WTC11 (cell line): ENCODE results near the gene MECR. TPM values are rescaled to one million over a fixed set of nuclear protein-coding genes. Genes with fewer than 3 reads are reported as not detected.

Experiments used
- ATAC-seq: fragments of 200-7000 bp; cut with Tn5 transposase; 2 replicates; pipeline ENCODE4 v1.10.0; 2021; ENCODE audit warnings: mild to moderate bottlenecking, moderate library complexity
- CTCF ChIA-PET: fragments of 300-600 bp; sonication (Branson Sonifier 250); formaldehyde crosslinking; loops from one replicate; lab custom pipeline; 2021; ENCODE audit warnings: antibody characterized with exemption; lab: Charles Lee
- POLR2A ChIA-PET: fragments of 350-600 bp; sonication (Branson Sonifier 250); formaldehyde crosslinking; loops from one replicate; lab custom pipeline; 2021; ENCODE audit warnings: antibody characterized with exemption; lab: Charles Lee
- DNase-seq: peaks from one replicate; pipeline ENCODE4 v3.0.0; 2021; ENCODE audit warnings: low spot score
- H3K27ac Mint-ChIP-seq: 2 replicates; pipeline ENCODE4 v1.8.0; 2021; ENCODE audit warnings: mixed read lengths
- H3K27me3 Mint-ChIP-seq: 2 replicates; pipeline ENCODE4 v1.8.0; 2021; ENCODE audit warnings: low read depth, mild to moderate bottlenecking, moderate library complexity, mixed read lengths
- H3K36me3 Mint-ChIP-seq: 2 replicates; pipeline ENCODE4 v1.8.0; 2021; ENCODE audit warnings: mixed read lengths
- H3K4me1 Mint-ChIP-seq: 2 replicates; pipeline ENCODE4 v1.8.0; 2022; ENCODE audit warnings: mixed read lengths
- H3K4me3 Mint-ChIP-seq: 2 replicates; pipeline ENCODE4 v1.8.0; 2021; ENCODE audit warnings: mild to moderate bottlenecking, moderate library complexity, mixed read lengths
- H3K9me3 Mint-ChIP-seq: 2 replicates; pipeline ENCODE4 v1.8.0; 2021; ENCODE audit warnings: mixed read lengths
- AFF4 ChIP-seq: sonication (generic); formaldehyde crosslinking; IDR thresholded peaks from 2 replicates; pipeline ENCODE4 v1.8.1; 2023; ENCODE audit warnings: mild to moderate bottlenecking, missing genetic modification reagents, borderline replicate concordance
- CDX4 ChIP-seq: fragments of 250-450 bp; sonication (Bioruptor Pico); IDR thresholded peaks from 2 replicates; pipeline ENCODE4 v1.9.0; 2021; ENCODE audit warnings: moderate library complexity, mild to moderate bottlenecking, inconsistent platforms, borderline replicate concordance
- CREM ChIP-seq: sonication (generic); formaldehyde crosslinking; IDR thresholded peaks from 2 replicates; pipeline ENCODE4 v1.8.1; 2022; ENCODE audit warnings: mild to moderate bottlenecking, missing genetic modification reagents, moderate library complexity
- E2F4 ChIP-seq: sonication (generic); formaldehyde crosslinking; IDR thresholded peaks from 2 replicates; pipeline ENCODE4 v1.8.1; 2022; ENCODE audit warnings: low read depth, mild to moderate bottlenecking, moderate library complexity, missing genetic modification reagents, borderline replicate concordance
- ELF4 ChIP-seq: sonication (generic); formaldehyde crosslinking; IDR thresholded peaks from 2 replicates; pipeline ENCODE4 v1.8.1; 2022; ENCODE audit warnings: low read depth, mild to moderate bottlenecking, moderate library complexity, missing genetic modification reagents
- GABPB1 ChIP-seq: sonication (generic); formaldehyde crosslinking; IDR thresholded peaks from 2 replicates; pipeline ENCODE4 v1.8.1; 2023; ENCODE audit warnings: mild to moderate bottlenecking, missing genetic modification reagents
- GRHL2 ChIP-seq: fragments of 250-450 bp; sonication (Bioruptor Pico); IDR thresholded peaks from 2 replicates; pipeline ENCODE4 v1.8.0; 2022; ENCODE audit warnings: mild to moderate bottlenecking, moderate library complexity; ENCODE audit not compliant: insufficient replicate concordance, severe bottlenecking
- GTF2I ChIP-seq: fragments of 250-450 bp; sonication (Bioruptor Pico); conservative IDR thresholded peaks from 2 replicates; pipeline ENCODE4 v1.4.0; 2021; ENCODE audit warnings: mild to moderate bottlenecking
- JUN ChIP-seq: sonication (generic); formaldehyde crosslinking; IDR thresholded peaks from 2 replicates; pipeline ENCODE4 v1.8.0; 2023; ENCODE audit warnings: mild to moderate bottlenecking, missing genetic modification reagents
- MLX ChIP-seq: sonication (generic); formaldehyde crosslinking; IDR thresholded peaks from 2 replicates; pipeline ENCODE4 v1.8.1; 2023; ENCODE audit warnings: mild to moderate bottlenecking, missing genetic modification reagents, moderate library complexity
- NFE2L1 ChIP-seq: sonication (generic); formaldehyde crosslinking; IDR thresholded peaks from 2 replicates; pipeline ENCODE4 v1.8.1; 2023; ENCODE audit warnings: missing genetic modification reagents
- NFYB ChIP-seq: sonication (generic); formaldehyde crosslinking; conservative IDR thresholded peaks from 2 replicates; pipeline ENCODE4 v1.8.0; 2022; ENCODE audit warnings: low read depth, missing genetic modification reagents
- RORB ChIP-seq: fragments of 250-450 bp; sonication (Bioruptor Pico); IDR thresholded peaks from 2 replicates; pipeline ENCODE4 v1.9.0; 2021; ENCODE audit warnings: mild to moderate bottlenecking
- SMAD4 ChIP-seq: sonication (generic); formaldehyde crosslinking; IDR thresholded peaks from 2 replicates; pipeline ENCODE4 v1.8.0; 2022; ENCODE audit warnings: mild to moderate bottlenecking, missing genetic modification reagents
- SOX15 ChIP-seq: fragments of 250-450 bp; sonication (Bioruptor Pico); IDR thresholded peaks from 2 replicates; pipeline ENCODE4 v1.9.0; 2021; ENCODE audit warnings: mild to moderate bottlenecking
- TCF7 ChIP-seq: sonication (generic); formaldehyde crosslinking; IDR thresholded peaks from 2 replicates; pipeline ENCODE4 v1.8.0; 2022; ENCODE audit warnings: mild to moderate bottlenecking, low read depth, missing genetic modification reagents, moderate library complexity
- TEAD1 ChIP-seq: sonication (generic); formaldehyde crosslinking; IDR thresholded peaks from 2 replicates; pipeline ENCODE4 v1.8.0; 2022; ENCODE audit warnings: mild to moderate bottlenecking, missing genetic modification reagents
- TP53 ChIP-seq: sonication (generic); formaldehyde crosslinking; IDR thresholded peaks from 2 replicates; pipeline ENCODE4 v1.8.1; 2023; ENCODE audit warnings: mild to moderate bottlenecking, missing genetic modification reagents
- ZBTB21 ChIP-seq: sonication (generic); formaldehyde crosslinking; IDR thresholded peaks from 2 replicates; pipeline ENCODE4 v1.8.1; 2023; ENCODE audit warnings: mild to moderate bottlenecking, missing genetic modification reagents, borderline replicate concordance
- ZNF121 ChIP-seq: sonication (generic); formaldehyde crosslinking; IDR thresholded peaks from 2 replicates; pipeline ENCODE4 v1.8.0; 2023; ENCODE audit warnings: missing genetic modification reagents
- ZNF232 ChIP-seq: sonication (generic); formaldehyde crosslinking; IDR thresholded peaks from 2 replicates; pipeline ENCODE4 v1.8.0; 2022; ENCODE audit warnings: mild to moderate bottlenecking, missing genetic modification reagents
- ZNF317 ChIP-seq: sonication (generic); formaldehyde crosslinking; IDR thresholded peaks from 2 replicates; pipeline ENCODE4 v1.8.1; 2023; ENCODE audit warnings: low read depth, mild to moderate bottlenecking, moderate library complexity, missing genetic modification reagents, borderline replicate concordance
- ZNF423 ChIP-seq: fragments of 250-450 bp; sonication (Bioruptor Pico); IDR thresholded peaks from 2 replicates; pipeline ENCODE4 v2.1.2; 2022; ENCODE audit warnings: mild to moderate bottlenecking, moderate library complexity
- ZNF671 ChIP-seq: fragments of 250-450 bp; sonication (Bioruptor Pico); IDR thresholded peaks from 2 replicates; pipeline ENCODE4 v1.8.0; 2021; ENCODE audit warnings: mild to moderate bottlenecking
- total RNA-seq: library from RNA; stranded (reverse); gene quantifications from 3 replicates; pipeline ENCODE4 v1.2.3, GENCODE V29; 2021

The MECR gene
- total RNA-seq, 1 experiment from 2014 or later: 37.6 TPM

- H3K27ac Mint-ChIP-seq: peak overlapping the region; percentile 73
- POLR2A ChIA-PET: interaction anchor here (0.6 to 2.2 kb wide), 5 partner anchors 10 to 315 kb away, joined by 3 to 10 read pairs (median 4); partner anchors contain the start of gene SRSF4
- peaks cover 2% of the 10 kb centered on the region; the same call in 1 of the 2 replicates for H3K4me1 Mint-ChIP-seq
- DNase-seq (no peak), ATAC-seq (no peak)
- no peaks in the 10 kb centered on the region for H3K9me3 Mint-ChIP-seq
- peaks cover 49% of the 10 kb centered on the region for H3K36me3 Mint-ChIP-seq
- no peaks in the 10 kb centered on the region for H3K27me3 Mint-ChIP-seq
- H3K4me3 Mint-ChIP-seq: no peak overlapping the region
- TF ChIP-seq GABPB1 (CRISPR knock-in tag) (no peak), MLX (CRISPR knock-in tag) (no peak), CREM (CRISPR knock-in tag) (no peak), E2F4 (CRISPR knock-in tag) (no peak), NFE2L1 (CRISPR knock-in tag) (no peak)
- CTCF ChIA-PET: interaction anchor here (0.6 to 4.9 kb wide), 42 partner anchors 9 to 1519 kb away, joined by 3 to 57 read pairs (median 4); partner anchors contain the start of genes MECR, SRSF4 and TMEM200B
Measured at GRCh38 chr1:29196863-29197589, 33.7 kb downstream of the MECR start.

GRCh38 chr1:29195881-29196291 lies 34.8 kb downstream of the MECR start:
- peaks cover 46% of the 10 kb centered on the region for H3K36me3 Mint-ChIP-seq

GRCh38 chr1:29193879-29194455 lies 36.8 kb downstream of the MECR start:
- Mint-ChIP-seq H3K27ac (no peak overlapping the region; the same call in 1 of the 2 replicates), H3K4me1 (peaks cover 11% of the 10 kb centered on the region), H3K9me3 (peaks cover 5% of the 10 kb centered on the region), H3K27me3 (no peaks in the 10 kb centered on the region), H3K4me3 (no peak overlapping the region), H3K36me3 (peaks cover 37% of the 10 kb centered on the region)
- ATAC-seq: no peak
- ChIA-PET POLR2A (no interaction called here), CTCF (interaction anchor here (1.2 kb wide), 1 partner anchor 9 kb away, joined by 4 read pairs; no protein-coding TSS in a partner anchor)
- no peak for DNase-seq
- TF ChIP-seq SOX15 (CRISPR knock-in tag) (no peak), ELF4 (CRISPR knock-in tag) (no peak), TCF7 (CRISPR knock-in tag) (no peak), TP53 (CRISPR knock-in tag) (no peak), GTF2I (CRISPR knock-in tag) (no peak), ZNF317 (no peak), GRHL2 (CRISPR knock-in tag) (no peak), TEAD1 (CRISPR knock-in tag) (no peak), MLX (CRISPR knock-in tag) (no peak), ZNF423 (CRISPR knock-in tag) (no peak), JUN (CRISPR knock-in tag) (no peak), NFYB (CRISPR knock-in tag) (no peak), AFF4 (CRISPR knock-in tag) (no peak), ZNF121 (no peak), RORB (no peak), ZBTB21 (CRISPR knock-in tag) (no peak), NFE2L1 (CRISPR knock-in tag) (no peak), ZNF232 (no peak), SMAD4 (no peak)

More at GRCh38 chr1:29195881-29196291, 34.8 kb downstream of the MECR start:
- POLR2A ChIA-PET: interaction anchor here (2.2 kb wide), 1 partner anchor 14 kb away, joined by 10 read pairs; the partner anchor contains the start of gene SRSF4
- H3K9me3 Mint-ChIP-seq: peaks cover 4% of the 10 kb centered on the region
- TF ChIP-seq CDX4 (CRISPR knock-in tag) (no peak), RORB (no peak), ZNF671 (CRISPR knock-in tag) (no peak)
- H3K4me3 Mint-ChIP-seq: no peak overlapping the region
- DNase-seq (no peak), ATAC-seq (no peak)
- H3K4me1 Mint-ChIP-seq: peaks cover 2% of the 10 kb centered on the region; the same call in 1 of the 2 replicates
- no peak overlapping the region for H3K27ac Mint-ChIP-seq
- no peaks in the 10 kb centered on the region for H3K27me3 Mint-ChIP-seq
- CTCF ChIA-PET: interaction anchor here (1.4 to 4.9 kb wide), 4 partner anchors 10 to 314 kb away, joined by 5 to 57 read pairs (median 38); partner anchors contain the start of genes SRSF4 and TMEM200B
